ENCODE results near the gene HIVEP1. TPM values are rescaled to one million over a fixed set of nuclear protein-coding genes. Genes with fewer than 3 reads are reported as not detected.
"Not testable (repeated sequence)": the region's sequence is repeated elsewhere in the genome, so short reads cannot be mapped to it uniquely, and the experiment has no call there.

HIVEP1 gene
- total RNA-seq, 2 experiments from 2014 or later = 22.1 to 22.6 TPM

DNA sequence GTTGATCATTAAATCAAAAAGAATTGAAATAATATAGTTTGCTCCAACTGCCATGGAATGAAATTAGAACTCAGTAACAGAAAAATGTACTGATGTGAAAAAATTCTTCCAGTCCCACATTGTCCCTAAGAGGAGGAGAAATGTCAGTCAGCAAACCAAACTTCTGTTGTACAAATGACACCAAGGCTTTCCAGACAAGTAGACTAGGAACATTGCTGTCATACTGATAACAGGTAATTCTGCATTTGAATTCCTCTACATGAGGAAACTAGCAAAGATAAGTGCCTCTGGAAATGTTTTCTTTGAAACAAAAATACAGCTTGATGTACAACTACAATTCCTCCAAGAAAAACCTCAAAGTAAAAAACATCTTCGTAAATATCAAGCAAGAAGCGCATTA lies 90.2 kb downstream of the HIVEP1 start:
- no peaks in the 10 kb centered on the region for H4K20me1 ChIP-seq (ENCODE audit: insufficient read depth, low read length)
- no peak for TF ChIP-seq EZH2phosphoT487 (IDR thresholded peaks at IDR 0.05; ENCODE audit: borderline replicate concordance, low read depth, low read length)
- TF ChIP-seq, protein P1, sequence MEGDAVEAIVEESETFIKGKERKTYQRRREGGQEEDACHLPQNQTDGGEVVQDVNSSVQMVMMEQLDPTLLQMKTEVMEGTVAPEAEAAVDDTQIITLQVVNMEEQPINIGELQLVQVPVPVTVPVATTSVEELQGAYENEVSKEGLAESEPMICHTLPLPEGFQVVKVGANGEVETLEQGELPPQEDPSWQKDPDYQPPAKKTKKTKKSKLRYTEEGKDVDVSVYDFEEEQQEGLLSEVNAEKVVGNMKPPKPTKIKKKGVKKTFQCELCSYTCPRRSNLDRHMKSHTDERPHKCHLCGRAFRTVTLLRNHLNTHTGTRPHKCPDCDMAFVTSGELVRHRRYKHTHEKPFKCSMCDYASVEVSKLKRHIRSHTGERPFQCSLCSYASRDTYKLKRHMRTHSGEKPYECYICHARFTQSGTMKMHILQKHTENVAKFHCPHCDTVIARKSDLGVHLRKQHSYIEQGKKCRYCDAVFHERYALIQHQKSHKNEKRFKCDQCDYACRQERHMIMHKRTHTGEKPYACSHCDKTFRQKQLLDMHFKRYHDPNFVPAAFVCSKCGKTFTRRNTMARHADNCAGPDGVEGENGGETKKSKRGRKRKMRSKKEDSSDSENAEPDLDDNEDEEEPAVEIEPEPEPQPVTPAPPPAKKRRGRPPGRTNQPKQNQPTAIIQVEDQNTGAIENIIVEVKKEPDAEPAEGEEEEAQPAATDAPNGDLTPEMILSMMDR (conservative IDR thresholded peaks at IDR 0.05; ENCODE audit: low read length) = no peak
- no TSS peak for BruUV-seq (replicated peaks)
- H3K36me3 ChIP-seq (ENCODE audit: insufficient read depth, low read length) = 0 out of 2 replicates have a peak, but pooled peaks cover 2% of the 10 kb centered on the region
- ChIA-PET POLR2A (interaction anchor here (0.7 kb wide), 1 partner anchor 208 kb away, joined by 3 read pairs; no protein-coding TSS in a partner anchor), CTCF (ENCODE audit: unreplicated experiment) (no interaction called here)
- H3K79me2 ChIP-seq (ENCODE audit: insufficient read depth, low read depth, low read length) = no peaks in the 10 kb centered on the region
- intact Hi-C loops (cut with micrococcal nuclease; ENCODE audit: unreplicated experiment) = no loop called here
- DNase-seq (ENCODE audit: low spot score) = no peak
- H3K9me3 ChIP-seq (ENCODE audit: low read length) = no peaks in the 10 kb centered on the region
- H2AFZ ChIP-seq (ENCODE audit: low read length) = no peak overlapping the region
- no peak overlapping the region for H3K4me2 ChIP-seq (ENCODE audit: low read length)
- H3K27ac ChIP-seq (ENCODE audit: low read depth, low read length, poor library complexity, severe bottlenecking) = no peak overlapping the region
- no peaks in the 10 kb centered on the region for H3K9me2 ChIP-seq (ENCODE audit: insufficient read depth, low read length)
- H3K4me1 ChIP-seq (ENCODE audit: insufficient read depth, low read length, poor library complexity, severe bottlenecking) = no peaks in the 10 kb centered on the region
- no peak overlapping the region for H3K4me3 ChIP-seq (ENCODE audit: low read depth, low read length, poor library complexity, severe bottlenecking)

DNA sequence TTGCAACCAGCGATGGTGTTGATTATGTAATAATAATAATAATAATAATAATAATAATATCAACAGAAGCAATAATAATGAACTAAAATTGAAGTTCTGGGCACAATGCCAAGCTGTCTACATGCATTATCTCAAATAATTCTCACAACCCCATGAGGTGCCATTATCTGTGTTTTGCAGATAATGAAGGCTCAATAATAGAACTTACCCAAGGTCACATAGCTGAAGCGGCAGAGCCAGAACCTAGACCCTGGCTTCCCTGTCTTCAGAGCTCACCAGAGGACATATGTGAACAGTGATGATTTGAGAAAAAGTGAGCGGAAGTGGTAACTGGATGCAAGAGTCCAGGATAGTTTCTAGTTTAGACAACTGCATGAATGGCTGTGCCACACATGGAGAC lies 91.0 kb downstream of the HIVEP1 start:
- Histone ChIP-seq H4K20me1 (ENCODE audit: insufficient read depth, low read length) (no peaks in the 10 kb centered on the region), H3K9me2 (ENCODE audit: insufficient read depth, low read length) (no peaks in the 10 kb centered on the region), H3K27ac (ENCODE audit: low read depth, low read length, poor library complexity, severe bottlenecking) (no peak overlapping the region), H2AFZ (ENCODE audit: low read length) (no peak overlapping the region), H3K4me2 (ENCODE audit: low read length) (no peak overlapping the region), H3K4me3 (ENCODE audit: low read depth, low read length, poor library complexity, severe bottlenecking) (no peak overlapping the region), H3K36me3 (ENCODE audit: insufficient read depth, low read length) (0 out of 2 replicates have a peak, but pooled peaks cover 7% of the 10 kb centered on the region), H3K4me1 (ENCODE audit: insufficient read depth, low read length, poor library complexity, severe bottlenecking) (no peaks in the 10 kb centered on the region), H3K79me2 (ENCODE audit: insufficient read depth, low read depth, low read length) (no peaks in the 10 kb centered on the region), H3K9me3 (ENCODE audit: low read length) (no peaks in the 10 kb centered on the region)
- intact Hi-C loops (cut with micrococcal nuclease; ENCODE audit: unreplicated experiment) = no loop called here
- no peak for DNase-seq (ENCODE audit: low spot score)
- ChIA-PET POLR2A (interaction anchor here (0.7 kb wide), 1 partner anchor 208 kb away, joined by 3 read pairs; no protein-coding TSS in a partner anchor), CTCF (ENCODE audit: unreplicated experiment) (no interaction called here)
- no peak for TF ChIP-seq EZH2phosphoT487 (IDR thresholded peaks at IDR 0.05; ENCODE audit: borderline replicate concordance, low read depth, low read length)
- TF ChIP-seq, protein P1 (conservative IDR thresholded peaks at IDR 0.05; ENCODE audit: low read length) = no peak
- no TSS peak for BruUV-seq (replicated peaks)

DNA sequence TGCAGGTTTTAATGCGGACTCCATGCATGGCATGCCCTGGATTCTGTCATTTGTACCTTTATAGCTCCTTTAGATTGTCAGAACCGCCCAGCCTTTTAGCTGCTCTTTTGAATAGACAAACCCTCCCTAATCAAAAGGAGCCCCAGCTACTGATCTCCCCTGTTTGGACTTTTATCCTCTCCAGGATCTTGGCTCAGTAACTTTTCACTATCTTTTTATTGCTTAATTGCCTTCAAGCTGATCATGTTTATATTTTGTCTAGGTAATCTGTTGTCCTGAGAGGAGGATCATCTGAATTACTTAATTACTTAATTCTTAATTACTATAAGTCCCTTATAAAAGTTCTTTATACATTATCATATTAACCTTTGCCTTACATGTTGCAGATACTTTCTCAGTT lies 93.2 kb downstream of the HIVEP1 start:
- ChIA-PET CTCF (ENCODE audit: unreplicated experiment) (no interaction called here), POLR2A (interaction anchor here (0.6 to 1.1 kb wide), 2 partner anchors 29 to 145 kb away, joined by 3 to 4 read pairs; no protein-coding TSS in a partner anchor)
- H3K4me2 ChIP-seq (ENCODE audit: low read length) = no peak overlapping the region
- H2AFZ ChIP-seq (ENCODE audit: low read length) = no peak overlapping the region
- H3K27ac ChIP-seq (ENCODE audit: low read depth, low read length, poor library complexity, severe bottlenecking) = no peak overlapping the region
- TF ChIP-seq, protein P1 (conservative IDR thresholded peaks at IDR 0.05; ENCODE audit: low read length) = no peak
- TF ChIP-seq EZH2phosphoT487 (IDR thresholded peaks at IDR 0.05; ENCODE audit: borderline replicate concordance, low read depth, low read length) = no peak
- no peaks in the 10 kb centered on the region for H4K20me1 ChIP-seq (ENCODE audit: insufficient read depth, low read length)
- intact Hi-C loops (cut with micrococcal nuclease; ENCODE audit: unreplicated experiment) = no loop called here
- no TSS peak for BruUV-seq (replicated peaks)
- H3K4me3 ChIP-seq (ENCODE audit: low read depth, low read length, poor library complexity, severe bottlenecking) = no peak overlapping the region
- no peaks in the 10 kb centered on the region for H3K9me2 ChIP-seq (ENCODE audit: insufficient read depth, low read length)
- DNase-seq (ENCODE audit: low spot score) = no peak
- H3K36me3 ChIP-seq (ENCODE audit: insufficient read depth, low read length) = peaks cover 13% of the 10 kb centered on the region; the same call in 1 of the 2 replicates
- no peaks in the 10 kb centered on the region for H3K9me3 ChIP-seq (ENCODE audit: low read length)
- no peaks in the 10 kb centered on the region for H3K4me1 ChIP-seq (ENCODE audit: insufficient read depth, low read length, poor library complexity, severe bottlenecking)
- no peaks in the 10 kb centered on the region for H3K79me2 ChIP-seq (ENCODE audit: insufficient read depth, low read depth, low read length)

DNA sequence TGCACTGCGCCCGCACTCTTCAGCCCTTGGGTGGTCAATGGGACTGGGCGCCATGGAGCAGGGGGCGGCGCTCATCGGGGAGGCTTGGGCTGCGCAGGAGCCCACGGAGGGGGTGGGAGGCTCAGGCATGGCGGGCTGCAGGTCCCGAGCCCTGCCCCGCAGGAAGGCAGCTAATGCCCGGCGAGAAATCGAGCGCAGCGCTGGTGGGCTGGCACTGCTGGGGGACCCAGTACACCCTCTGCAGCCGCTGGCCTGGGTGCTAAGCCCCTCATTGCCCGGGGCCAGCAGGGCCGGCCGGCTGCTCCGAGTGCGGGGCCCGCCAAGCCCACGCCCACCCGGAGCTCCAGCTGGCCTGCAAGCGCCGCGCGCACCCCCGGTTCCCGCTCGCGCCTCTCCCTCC lies 96.3 kb downstream of the HIVEP1 start:
- BruUV-seq (replicated peaks); H3K4me3 ChIP-seq (ENCODE audit: low read depth, low read length, poor library complexity, severe bottlenecking); CTCF ChIA-PET (ENCODE audit: unreplicated experiment); H3K9me2 ChIP-seq (ENCODE audit: insufficient read depth, low read length); DNase-seq (ENCODE audit: low spot score); H2AFZ ChIP-seq (ENCODE audit: low read length); H3K4me2 ChIP-seq (ENCODE audit: low read length); H3K9me3 ChIP-seq (ENCODE audit: low read length); H3K27ac ChIP-seq (ENCODE audit: low read depth, low read length, poor library complexity, severe bottlenecking); H3K79me2 ChIP-seq (ENCODE audit: insufficient read depth, low read depth, low read length); intact Hi-C loops (cut with micrococcal nuclease; ENCODE audit: unreplicated experiment); H4K20me1 ChIP-seq (ENCODE audit: insufficient read depth, low read length); H3K4me1 ChIP-seq (ENCODE audit: insufficient read depth, low read length, poor library complexity, severe bottlenecking): not testable (repeated sequence)
- H3K36me3 ChIP-seq (ENCODE audit: insufficient read depth, low read length) = peaks cover 22% of the 10 kb centered on the region; the same call in 1 of the 2 replicates
- POLR2A ChIA-PET = interaction anchor here (0.7 kb wide), 1 partner anchor 121 kb away, joined by 3 read pairs; no protein-coding TSS in a partner anchor
